GM21526 (cell line): Measurements from ENCODE around the gene DPEP3.

Experiments used
- ATAC-seq: cut with Tn5 transposase; IDR thresholded peaks from one replicate; pipeline ENCODE4 v1.9.1; 2021; ENCODE audit warnings: moderate library complexity; ENCODE audit not compliant: unreplicated experiment, low FRiP score

The DPEP3 gene

DNA sequence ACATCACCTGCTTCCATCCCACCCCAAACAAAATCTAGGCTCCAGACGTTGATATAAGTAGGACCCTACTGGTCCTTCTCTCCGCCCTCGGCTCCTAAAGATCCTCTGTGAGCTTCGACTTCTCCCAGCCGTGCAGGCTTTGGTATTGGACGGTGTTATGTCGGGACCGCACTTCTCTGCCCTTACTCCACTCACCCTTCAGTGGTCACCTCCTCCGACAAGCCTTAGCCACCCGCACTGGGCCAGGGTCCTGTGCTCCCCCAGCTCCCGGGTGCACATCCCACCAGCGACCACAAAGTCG, 45.2 kb downstream of the DPEP3 start:
- no peak for ATAC-seq

DNA sequence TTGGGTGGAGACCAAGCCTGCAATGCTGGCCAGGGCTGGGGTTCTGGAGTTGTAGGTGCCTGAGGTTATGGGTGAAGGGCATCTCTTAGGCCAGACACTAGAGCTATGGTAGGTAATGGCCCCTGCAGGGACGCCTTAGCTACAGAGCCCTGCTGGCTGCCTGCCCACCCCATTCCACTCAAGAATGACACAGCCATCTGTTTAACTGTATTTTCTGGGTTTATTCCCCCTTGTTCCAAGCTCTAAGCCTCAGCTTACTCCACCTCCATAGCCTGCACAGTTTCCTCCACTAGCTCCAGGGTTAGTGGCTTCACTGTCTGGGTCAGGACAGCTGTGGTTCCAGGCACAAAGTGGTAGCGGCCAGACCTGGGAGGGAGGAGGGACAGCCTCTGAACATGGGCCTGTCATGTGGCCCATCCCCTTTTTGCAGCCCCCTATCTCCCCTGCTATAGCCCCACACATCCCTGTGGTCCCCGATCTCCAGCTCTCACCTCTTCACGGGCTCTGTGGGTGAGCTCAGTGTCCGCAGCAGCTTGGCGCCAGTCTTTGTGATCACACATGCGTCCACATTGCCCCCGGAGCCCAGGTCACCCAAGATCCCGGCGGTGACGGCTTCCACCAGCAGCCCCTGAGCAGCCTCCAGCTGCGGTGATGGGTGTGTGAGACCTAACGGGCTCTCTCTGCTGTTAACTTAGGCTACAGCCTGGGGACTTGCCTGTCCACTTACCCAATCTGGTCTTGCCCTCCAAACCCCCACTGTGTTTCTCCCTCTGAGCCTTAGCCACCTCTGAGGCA, 45.8 kb downstream of the DPEP3 start:
- no peak for ATAC-seq

- no peak for ATAC-seq
Measured at GRCh38 chr16:67933805-67934204, 46.5 kb downstream of the DPEP3 start.

DNA sequence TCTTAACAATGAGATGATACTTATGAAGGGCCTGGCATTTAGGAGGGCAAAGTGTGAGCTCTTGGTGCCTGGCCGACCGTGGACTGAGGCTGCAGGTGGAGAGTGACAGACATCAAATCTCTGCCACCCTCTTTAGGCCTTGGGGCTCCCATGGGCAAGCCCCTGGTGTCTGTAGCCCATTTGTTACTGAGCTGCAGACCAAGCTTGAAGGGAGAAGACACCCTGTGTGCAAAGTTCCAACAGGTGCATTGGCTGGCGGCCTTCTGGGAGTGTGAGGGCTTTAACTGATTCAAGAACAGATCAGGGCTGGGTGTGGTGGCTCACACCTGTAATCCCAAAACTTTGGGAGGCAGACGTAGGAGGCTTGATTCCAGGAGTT, 47.8 kb downstream of the DPEP3 start:
- ATAC-seq, result no peak

DNA sequence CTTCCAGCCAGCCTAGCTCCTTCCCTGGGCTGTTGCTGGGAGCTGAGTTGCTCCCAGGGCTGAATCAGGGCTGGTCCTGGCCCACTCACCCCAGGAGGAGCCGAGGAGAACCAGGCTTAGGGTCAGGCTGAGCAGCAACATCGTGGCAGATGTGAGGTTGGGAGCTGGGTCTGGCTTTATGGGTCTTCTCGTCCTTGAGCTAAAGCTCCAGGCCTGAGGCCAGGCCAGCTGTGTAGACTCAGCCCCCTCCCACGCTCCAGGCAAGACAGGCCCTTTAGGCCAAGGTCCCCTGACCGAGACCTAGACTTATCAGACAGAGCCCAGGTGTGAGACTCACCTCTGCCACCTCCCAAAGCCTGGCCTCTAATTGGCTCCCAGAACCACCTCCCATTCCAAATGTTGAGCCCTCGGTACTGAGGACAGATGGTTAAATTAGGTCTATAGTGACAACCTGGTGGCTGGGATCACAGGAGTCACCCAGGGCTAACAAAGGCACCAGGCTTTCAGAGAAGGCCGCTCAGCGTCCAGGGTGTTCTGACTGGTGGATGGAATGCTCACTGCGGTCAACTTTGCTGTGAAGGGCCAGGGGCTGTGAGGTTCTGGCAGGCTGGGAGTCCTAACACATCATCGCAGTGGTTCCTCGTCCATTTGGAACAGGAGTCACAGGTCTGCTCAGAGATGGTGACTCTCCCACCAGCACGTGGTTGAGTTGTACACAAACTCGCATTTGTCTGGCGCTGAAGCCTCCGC, 48.4 kb downstream of the DPEP3 start, which contains the start of gene CTRL:
Gene CTRL (minus strand): TSS at position 151 of the 750 bp plus-strand sequence. CDS start 10 bp downstream, at position 141.
- no peak for ATAC-seq

DNA sequence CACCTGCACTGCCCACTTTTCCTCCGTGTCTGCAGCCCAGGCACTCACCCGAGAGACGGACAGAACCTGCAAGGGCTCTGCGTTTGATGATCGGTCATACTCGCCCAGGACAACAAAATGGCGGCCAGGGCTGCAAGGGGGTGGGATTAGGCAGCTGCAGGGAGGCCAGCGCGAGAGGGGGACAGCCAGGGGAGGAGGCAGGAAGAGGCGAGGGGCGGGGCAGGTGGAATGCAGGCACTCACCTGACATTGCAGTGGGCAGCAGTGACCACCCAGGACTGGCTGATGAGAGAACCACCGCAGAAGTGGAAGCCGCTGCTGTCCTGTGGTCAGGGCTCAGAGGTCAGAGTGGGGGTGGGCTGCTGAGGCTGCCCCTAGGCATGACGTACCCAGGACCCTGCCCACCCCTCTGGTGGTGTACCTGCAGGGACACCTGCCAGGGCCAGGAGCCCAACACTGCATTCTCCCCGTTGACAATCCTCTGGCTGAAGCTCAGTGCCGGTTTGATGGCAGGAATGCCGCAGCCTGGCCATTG, 49.6 kb downstream of the DPEP3 start:
- ATAC-seq, result no peak

GRCh38 chr16:67930191-67930590, 50.1 kb downstream of the DPEP3 start:
- ATAC-seq, result no peak

GRCh38 chr16:67928561-67929364, 51.5 kb downstream of the DPEP3 start:
- ATAC-seq, result no peak

- ATAC-seq, result no peak
Measured at GRCh38 chr16:67928147-67928546, 52.2 kb downstream of the DPEP3 start.

GRCh38 chr16:67927131-67927941, 53.0 kb downstream of the DPEP3 start:
- no peak for ATAC-seq

DNA sequence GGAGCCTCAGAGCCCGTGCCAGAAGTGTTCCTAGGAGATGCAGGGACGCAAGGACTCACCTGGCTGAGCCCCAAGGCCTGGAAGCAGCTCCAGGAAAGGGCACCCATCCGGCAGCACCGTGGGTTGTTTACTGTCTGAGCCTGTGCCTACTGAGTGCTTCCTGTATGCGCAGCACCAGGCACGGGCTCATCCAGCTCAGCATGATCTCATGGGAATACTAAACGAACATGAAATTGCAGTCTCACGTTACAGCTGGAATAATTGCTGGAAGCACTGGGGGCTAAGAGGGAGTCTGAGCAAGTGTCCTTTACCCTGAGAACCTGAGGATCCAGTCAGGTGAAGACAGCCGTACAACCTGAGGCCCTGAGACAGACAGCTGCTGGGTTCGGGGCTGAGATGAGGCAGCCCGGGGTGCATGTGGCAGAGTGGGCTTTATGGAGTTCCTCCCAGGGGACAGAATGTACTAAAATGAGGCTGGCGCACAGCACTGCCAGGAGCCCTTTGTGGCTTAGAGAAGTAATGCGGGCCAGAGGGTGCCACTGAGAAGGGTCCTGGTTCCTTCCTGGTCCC, 54.0 kb downstream of the DPEP3 start:
- no peak for ATAC-seq
